ENCODE results near the gene BRAF.
"Not testable (repeated sequence)": the region's sequence is repeated elsewhere in the genome, so short reads cannot be mapped to it uniquely, and the experiment has no call there.

The BRAF gene

DNA sequence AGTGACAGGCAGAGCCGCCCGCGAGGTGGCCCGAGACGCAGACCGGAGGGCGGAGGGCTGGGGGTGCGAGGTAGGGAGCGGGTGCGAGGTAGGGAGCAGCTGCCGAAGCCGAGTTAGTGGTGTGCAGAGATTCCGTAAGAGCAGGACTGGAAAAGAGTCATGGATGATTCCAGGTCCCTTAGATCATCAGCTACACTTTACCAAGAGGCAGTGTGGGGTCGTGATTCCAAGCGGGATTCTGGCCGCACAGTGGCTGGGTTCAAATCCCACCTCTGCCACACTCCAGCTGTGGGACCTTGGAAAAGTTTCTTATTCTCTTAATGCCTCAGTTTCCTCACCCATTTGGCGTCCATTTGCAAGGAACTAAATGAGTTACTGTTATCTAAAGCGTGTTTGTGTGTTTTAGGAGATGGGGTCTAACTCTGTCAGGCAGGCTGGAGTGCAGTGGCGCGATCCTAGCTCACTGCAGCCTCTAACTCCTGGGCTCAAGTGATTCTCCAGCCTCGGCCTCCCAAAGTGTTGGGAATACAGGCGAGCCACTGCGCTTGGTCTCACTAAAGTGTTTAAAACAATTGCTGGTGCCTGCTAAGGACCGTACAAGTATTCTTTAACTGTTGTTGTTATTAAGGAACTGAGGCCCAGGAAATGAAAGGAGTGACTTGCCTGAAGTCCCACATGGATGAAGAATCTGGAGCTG is 227.1 kb downstream of the BRAF start:
- no peak for DNase-seq

DNA sequence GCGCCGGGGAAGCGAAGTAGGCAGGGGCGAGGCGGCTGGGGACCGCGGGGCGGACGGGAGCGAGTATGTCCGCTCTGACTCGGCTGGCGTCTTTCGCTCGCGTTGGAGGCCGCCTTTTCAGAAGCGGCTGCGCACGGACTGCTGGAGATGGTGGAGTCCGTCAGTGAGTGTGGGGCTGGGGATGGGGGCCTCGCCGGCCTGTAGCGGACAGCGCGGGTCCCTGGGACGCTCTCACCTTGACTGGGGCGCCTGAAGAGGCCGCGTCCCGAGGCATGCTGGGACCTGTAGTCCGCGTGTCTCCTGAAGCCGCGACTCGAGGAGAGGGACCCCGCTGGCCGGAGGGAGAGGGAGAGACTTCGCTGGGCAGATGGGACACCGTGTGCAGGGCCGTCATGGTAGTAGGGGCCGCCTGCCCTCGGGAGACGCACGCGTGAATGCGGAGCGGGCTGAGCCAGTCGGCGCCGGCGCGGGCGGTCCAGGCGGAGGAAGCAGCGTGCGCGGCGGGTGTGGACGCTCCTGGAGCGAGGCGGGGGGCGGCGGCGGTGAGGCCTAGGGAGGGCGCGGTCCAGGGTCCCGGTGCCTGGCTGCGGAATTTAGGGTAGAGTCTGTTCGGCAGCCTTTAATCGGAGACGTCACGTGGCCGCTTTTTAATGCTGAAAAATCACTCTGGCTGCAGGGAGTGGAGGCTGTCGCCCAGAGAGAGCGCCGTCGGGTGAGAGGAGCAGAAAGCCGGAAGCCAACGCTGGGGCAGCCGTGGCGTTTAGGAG is 227.9 kb downstream of the BRAF start, which contains the start of gene NDUFB2:
Gene NDUFB2, plus strand, starts transcription at position 29 of the 767 bp plus-strand sequence. Its CDS starts 37 bp downstream, at position 66.
- peak; percentile 77 for DNase-seq

DNA sequence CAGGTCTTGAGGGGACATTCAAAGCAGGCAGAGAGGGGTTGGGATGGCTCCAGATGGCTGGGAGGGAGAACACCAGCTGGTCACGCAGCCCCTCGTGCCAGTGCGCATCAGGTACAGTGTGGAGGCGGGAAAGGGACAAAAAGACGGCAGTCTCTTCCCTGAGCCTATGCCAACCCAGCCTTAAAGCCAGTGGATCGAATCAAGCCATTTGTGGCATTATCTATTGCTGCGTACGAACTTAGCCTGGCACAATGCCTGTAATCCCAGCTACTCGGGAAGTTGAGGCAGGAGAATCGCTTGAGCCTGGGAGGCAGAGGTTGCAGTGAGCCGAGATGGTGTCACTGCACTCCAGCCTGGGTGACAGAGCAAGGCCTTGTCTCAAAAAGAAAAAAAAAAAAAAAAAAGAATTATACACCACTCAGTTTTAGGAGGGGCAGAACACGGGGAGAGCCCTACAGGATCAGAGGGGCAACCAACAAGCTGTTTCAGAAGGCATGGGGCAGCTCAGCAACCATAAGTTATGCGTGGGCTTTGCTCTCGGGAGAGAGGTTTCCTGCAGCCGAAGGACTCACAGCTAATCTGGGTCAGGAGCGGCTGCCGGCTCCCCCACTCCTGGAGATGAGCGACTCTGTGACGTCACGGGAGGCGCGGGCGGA is 228.6 kb downstream of the BRAF start:
- DNase-seq = no peak

DNA sequence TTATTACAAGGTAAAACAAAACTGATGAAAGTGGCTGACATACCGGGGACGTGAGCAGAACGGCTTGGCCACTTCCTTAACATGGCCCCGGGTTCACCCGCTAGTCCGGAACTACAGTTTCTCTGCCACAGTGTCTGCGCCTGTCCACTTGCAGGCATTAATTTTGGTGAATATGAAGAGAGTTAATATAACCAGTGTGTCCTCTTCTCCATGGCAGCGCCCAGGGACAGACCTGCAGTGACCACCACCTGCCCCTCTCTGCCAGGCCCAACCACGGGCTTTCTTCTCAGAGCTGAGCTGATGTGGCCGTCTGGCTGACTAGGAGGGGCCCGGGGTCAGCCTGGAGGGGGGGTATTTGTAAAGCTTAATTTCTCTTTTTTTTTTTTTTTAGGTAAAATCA is 229.3 kb downstream of the BRAF start:
- DNase-seq = no peak

DNA sequence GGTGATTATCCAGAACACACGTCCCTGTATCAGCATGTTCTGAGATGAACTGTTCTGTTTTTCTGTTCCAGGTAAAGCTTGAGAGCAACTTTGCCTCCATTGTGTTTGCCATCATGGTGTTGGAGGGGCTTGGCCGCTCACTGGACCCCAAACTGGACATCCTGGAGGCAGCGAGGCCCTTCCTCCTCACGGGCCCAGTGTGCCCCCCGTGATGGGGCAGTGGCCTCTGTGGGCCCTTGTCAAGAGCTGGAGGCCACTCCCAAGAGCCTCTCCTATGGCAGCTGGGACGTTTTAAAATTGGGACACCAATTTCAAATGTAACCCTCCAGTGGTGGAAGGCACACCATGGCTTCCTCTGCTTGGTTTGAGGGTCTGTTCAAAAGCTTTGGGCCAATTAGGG is 230.1 kb downstream of the BRAF start:
- no peak for DNase-seq

DNA sequence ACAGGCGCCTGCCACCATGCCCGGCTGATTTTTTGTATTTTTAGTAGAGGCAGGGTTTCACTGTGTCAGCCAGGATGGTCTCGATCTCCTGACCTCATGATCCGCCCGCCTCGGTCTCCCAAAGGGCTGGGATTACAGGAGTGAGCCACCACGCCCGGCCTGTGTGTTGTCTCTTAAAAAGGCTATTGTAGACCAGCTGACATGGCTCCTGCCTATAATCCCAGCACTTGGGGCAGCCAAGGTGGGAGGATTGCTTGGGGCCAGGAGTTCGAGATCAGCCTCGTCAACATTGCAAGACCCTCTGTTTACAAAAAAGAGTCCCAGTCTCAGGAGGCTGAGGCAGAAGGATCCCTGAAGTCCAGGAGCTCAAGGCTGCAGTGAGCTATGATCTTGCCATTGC is 230.9 kb downstream of the BRAF start:
- not testable (repeated sequence) for DNase-seq

GRCh38 chr7:140691376-140692045 is 233.2 kb downstream of the BRAF start:
- no peak for DNase-seq

DNA sequence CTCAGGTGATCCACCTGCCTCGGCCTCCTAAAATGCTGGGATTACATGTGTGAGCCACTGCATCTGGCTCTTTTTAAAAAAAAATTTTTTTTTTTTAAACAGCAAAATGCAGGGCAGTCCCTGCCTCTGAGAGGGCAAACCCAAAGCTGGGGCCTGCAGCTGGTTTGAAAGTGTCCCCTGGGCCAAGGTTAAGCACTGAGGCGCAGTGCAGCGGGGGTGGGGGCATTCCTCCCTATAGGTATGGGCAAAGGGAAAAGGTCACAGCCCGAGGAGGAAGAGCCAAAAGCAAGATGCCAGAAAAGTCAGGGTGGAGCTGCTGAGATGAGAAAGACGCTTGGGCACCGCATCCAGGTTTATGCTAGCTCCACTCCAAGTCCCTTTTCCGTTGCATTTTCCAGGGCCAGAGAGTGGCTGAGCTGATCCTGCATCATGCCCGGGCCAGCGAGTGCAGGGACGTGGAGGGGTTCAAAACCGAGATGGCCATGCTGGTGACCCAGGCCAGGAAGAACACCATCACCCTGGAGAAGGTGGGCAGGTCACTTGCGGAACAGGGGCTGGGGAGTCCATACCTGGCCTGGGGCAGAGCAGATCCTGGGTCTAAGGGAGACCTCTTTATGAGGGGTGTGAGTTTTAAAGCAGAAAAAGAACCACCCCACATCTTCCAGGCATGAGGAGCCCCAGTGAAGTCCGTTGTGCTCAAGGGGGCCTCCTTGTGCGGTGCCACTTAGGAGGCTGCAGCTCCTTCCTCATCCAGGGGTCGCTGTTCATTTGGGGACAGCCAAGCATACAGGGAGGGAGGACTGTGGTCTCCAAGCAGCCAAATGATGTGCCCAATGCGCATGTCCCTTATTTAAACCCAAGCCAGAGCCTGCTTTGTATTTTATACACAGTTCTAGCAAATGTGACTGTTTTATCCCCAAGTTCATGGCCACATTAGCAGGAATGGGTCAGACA is 235.3 kb downstream of the BRAF start:
- no peak for DNase-seq

DNA sequence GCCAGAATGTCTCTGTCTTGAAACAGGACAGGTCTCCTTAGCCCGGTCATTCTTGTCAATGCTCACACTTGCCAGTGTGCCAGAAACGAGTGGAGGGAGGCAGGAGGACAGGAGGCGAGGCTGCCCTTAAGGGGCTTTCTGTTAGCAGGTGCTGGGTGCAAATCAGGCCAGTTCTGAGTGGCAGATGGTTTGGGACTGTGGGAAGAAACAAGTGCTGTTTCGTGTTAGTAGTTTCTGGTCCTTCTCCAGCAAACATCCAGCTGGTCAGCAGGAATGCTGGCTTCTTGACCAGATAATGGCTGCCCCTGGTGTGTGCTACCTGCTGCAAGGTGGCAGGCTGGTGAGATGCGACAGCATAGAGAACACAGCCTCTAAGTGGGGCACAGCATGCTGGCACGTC is 236.4 kb downstream of the BRAF start:
- no peak for DNase-seq

GRCh38 chr7:140686921-140687320 is 237.8 kb downstream of the BRAF start:
- DNase-seq = no peak

GRCh38 chr7:140685407-140686087 is 239.2 kb downstream of the BRAF start:
- no peak for DNase-seq

DNA sequence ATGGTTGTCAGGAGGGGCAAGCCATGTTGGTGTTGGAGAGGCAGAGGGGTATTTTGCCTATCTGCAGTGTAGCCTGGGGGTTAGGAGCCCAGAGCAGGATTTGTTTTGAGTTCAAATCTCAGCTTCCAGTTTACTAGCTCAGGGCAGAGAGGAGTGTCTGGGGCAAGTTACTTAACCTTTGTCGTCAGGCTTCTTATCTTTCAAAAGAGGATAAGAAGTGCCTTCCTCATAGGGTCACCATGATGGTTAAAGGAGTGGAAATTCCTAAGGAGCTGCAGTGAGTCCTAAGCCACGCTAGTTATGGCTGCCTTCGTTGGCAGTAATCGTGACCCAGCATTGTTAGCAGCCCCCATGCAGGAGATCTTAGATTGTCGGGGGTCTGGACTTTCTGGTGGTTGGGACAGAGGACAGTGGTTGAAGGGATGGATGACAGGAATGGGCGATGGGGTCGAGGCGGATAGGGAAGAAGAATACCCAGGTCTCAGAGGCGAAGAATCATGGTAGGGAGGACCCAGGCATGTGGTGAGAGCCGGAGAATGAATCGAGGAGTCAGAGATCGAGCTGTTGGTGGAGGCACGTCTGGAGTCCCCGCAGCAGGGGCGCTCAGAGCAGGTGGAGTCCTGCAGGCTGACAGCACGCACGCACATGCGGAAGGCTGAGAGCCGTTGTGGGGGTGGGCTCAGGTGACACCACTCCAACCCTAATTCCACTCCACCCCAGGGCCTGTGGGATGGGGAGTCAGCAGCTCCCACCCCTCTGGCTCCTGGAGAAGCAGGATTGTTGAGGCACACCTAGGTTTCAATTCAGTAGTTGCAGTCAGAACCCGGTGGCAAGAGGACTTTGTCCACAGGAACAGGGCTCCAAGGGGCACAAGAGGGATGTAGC is 240.4 kb downstream of the BRAF start:
- no peak for DNase-seq

DNA sequence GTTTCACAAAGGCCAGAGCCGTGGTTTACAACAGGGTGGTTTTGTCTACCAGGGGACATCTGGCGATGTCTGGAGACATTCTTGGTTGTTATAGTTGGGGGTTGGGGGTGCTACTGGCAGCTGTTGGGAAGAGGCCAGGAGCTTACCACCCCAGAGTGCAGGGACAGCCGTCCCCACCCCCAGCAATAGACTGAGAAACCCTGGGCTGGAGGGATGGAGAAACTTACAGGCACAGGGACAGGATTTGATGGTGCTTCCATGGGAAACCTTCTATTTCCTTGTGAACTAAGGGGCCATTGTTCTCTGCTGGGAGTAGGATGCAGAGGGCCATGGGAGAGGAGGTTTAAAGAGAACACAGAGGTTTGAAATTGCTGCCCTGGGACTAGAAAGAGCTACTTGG is 241.1 kb downstream of the BRAF start:
- no peak for DNase-seq

- DNase-seq = no peak
Observed at GRCh38 chr7:140681766-140682165, 243.0 kb downstream of the BRAF start.

- DNase-seq = no peak
Observed at GRCh38 chr7:140680886-140681285, 243.8 kb downstream of the BRAF start.

- no peak for DNase-seq
Observed at GRCh38 chr7:140679186-140679585, 245.5 kb downstream of the BRAF start.

DNA sequence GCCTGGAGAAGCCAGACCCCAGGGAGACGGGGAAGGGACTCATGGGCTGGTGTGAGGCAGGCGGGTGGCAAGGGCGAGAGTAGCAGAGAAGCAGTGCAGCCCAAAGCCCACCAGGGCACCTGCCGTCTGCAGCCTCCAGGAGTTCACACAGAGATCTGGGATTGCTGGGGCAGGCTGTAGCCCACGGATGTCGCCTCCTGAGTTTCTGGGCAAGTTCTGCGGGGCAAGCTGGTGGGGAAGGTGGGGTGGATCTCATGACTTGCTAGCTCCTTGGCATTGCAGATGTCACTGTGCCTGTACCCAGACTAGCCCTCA is 246.0 kb downstream of the BRAF start:
- no peak for DNase-seq

DNA sequence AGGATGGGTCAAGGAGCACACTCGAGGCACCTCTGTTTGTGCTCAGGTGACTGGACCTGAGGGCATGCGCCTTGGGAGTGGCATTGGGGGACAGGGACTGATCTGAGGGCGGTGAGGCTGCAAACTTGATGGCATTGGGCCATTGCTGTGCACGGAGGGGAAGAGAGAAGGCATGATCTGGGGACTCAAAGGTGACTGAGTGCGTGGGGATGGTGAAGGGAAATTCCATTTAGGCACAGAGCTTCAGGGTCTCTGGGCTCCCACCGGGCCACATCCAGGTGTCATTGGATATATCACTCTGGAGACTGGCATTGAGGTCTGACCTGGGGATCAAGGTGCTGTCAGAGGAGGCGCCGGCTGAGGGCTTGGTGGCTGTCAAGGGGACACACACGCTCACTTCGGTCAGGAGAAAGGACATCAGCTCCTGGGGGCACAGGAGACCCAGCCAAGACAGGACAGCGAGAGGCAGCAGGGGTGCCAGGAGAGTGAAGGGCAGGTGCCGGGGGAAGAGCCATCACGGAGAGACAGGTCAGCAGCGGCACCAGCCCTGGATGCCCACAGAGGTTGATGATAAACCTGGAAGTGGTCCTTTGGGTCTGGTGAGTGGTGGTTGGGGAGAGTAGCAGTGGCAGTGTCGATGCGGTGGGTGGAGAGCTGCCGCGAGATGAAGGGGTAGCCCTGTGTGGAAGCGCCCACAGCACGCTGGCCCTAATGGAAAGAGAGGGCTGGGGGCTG is 246.5 kb downstream of the BRAF start:
- no peak for DNase-seq

DNA sequence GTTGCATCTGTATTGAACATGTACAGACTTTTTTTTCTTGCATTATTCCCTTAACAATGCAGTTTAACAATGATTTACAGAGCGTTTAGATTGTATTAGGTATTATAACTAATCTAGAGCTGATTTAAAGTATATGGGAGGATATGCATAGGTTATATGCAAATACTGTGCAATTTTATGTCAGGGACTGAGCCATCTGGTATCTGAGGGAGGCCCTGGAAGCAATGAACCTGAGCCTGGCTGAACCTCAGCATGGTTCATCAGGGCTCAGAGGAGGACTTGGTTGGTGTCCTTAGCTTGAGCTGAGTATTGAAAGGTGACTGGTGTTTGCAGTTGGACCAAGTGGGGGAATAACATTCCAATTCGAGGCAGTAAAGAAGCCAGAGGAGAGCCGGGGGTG is 247.2 kb downstream of the BRAF start:
- no peak for DNase-seq

DNA sequence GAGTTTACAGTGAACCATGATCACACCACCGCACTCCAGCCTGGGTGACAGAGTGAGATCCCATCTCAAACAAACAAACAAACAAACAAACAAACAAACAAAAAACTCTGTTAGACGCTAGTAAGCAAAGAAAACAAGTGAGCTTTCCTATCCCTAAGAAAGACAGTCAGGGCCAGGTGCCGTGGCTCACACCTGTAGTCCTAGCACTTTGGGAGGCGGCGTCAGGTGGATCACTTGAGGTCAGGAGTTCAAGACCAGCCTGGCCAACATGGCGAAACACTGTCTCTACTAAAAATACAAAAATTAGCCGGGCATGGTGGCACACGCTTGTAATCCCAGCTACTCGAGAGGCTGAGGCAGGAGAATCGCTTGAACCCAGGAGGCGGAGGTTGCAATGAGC is 247.8 kb downstream of the BRAF start:
- DNase-seq = not testable (repeated sequence)
